GM12878 (cell line): ENCODE results near the gene RNF220.

Source experiments
- HDGF ChIP-seq: fragments of 450-650 bp; IDR thresholded peaks from 2 replicates; pipeline ENCODE4 v1.6.1; 2016; ENCODE audit warnings: antibody characterized with exemption
- POLR2A ChIP-seq: IDR thresholded peaks from 2 replicates; pipeline ENCODE4 v1.6.1; 2011; ENCODE audit warnings: low read depth, mild to moderate bottlenecking, low read length
- POLR2AphosphoS5 ChIP-seq: IDR thresholded peaks from 2 replicates; pipeline ENCODE4 v1.6.1; 2011; ENCODE audit warnings: mild to moderate bottlenecking, low read length, inconsistent platforms
- RELA ChIP-seq: fragments of 450-650 bp; IDR thresholded peaks from 2 replicates; pipeline ENCODE4 v1.8.0; 2014; ENCODE audit warnings: borderline replicate concordance; ENCODE audit not compliant: partially characterized antibody
- TBL1XR1 ChIP-seq: IDR thresholded peaks from 2 replicates; pipeline ENCODE4 v1.6.1; 2012; ENCODE audit warnings: low read depth, low read length, improper control_type of control experiment
- TF ChIP-seq, protein P1 (sequence below), 3 experiments: IDR thresholded peaks in 2 of 3; conservative IDR thresholded peaks in 1 of 3; 2 replicates each; pipeline ENCODE4 v1.5.1; 2011; ENCODE audit warnings: low read depth in 3 of 3, low read length in 3 of 3, mild to moderate bottlenecking in 3 of 3, control low read depth in 2 of 3, moderate library complexity in 2 of 3, inconsistent platforms in 1 of 3, mixed read lengths in 1 of 3; ENCODE audit not compliant: control insufficient read depth in 2 of 3, insufficient read depth in 1 of 3; ENCODE audit errors: extremely low read depth in 1 of 3

DNA sequence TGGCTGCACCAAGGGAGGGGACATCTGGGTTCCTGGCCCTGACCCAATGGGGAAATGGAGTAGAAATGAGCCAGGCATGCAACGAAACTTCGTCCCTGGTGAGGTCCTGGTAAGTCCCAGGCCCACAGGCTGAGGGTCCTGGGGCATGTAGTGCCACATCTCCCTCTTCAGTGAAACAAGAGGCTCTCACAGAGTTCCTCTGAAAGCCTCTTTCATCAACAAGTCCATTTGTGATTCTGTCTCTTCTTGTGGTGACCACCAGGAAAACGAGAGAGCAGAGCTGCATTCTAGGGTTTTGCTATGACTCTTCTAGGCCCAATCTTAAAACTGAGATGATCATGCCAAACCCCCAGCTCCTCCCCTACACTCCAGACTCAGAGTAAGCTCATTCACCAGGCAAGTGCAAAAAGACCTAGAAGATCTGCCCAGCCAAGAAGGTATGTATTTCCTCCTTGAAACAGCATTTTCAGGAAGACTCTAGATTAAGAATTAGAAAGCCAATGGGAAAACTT lies 24.3 kb upstream of the RNF220 start:
- TF ChIP-seq RELA = no peak
- TF ChIP-seq POLR2AphosphoS5 = no peak
- TF ChIP-seq TBL1XR1 = no peak
- no peak for TF ChIP-seq HDGF
- no peak for TF ChIP-seq POLR2A
- TF ChIP-seq, protein P1, sequence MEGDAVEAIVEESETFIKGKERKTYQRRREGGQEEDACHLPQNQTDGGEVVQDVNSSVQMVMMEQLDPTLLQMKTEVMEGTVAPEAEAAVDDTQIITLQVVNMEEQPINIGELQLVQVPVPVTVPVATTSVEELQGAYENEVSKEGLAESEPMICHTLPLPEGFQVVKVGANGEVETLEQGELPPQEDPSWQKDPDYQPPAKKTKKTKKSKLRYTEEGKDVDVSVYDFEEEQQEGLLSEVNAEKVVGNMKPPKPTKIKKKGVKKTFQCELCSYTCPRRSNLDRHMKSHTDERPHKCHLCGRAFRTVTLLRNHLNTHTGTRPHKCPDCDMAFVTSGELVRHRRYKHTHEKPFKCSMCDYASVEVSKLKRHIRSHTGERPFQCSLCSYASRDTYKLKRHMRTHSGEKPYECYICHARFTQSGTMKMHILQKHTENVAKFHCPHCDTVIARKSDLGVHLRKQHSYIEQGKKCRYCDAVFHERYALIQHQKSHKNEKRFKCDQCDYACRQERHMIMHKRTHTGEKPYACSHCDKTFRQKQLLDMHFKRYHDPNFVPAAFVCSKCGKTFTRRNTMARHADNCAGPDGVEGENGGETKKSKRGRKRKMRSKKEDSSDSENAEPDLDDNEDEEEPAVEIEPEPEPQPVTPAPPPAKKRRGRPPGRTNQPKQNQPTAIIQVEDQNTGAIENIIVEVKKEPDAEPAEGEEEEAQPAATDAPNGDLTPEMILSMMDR (IDR thresholded peaks at IDR 0.05 in 2 of 3, conservative IDR thresholded peaks at IDR 0.05 in 1 of 3; ENCODE audit: control insufficient read depth in 2 of 3, extremely low read depth in 1 of 3, insufficient read depth in 1 of 3, low read depth in 3 of 3, low read length in 3 of 3) = no peak
